Adipocyte (in vitro differentiated cells): ENCODE measurements around the gene LCA5L.
A peak's percentile ranks its signal among the peaks of the same experiment; 100 is the strongest.

Experiments used
- DNase-seq: peaks from one replicate; pipeline ENCODE4 v3.0.0-alpha.2; 2015; ENCODE audit warnings: low read depth
- H3K27me3 ChIP-seq: replicated peaks from 2 replicates; pipeline ENCODE4 v1.7.0; 2013; ENCODE audit warnings: mild to moderate bottlenecking, low read length, moderate library complexity; ENCODE audit not compliant: control insufficient read depth, insufficient read depth
- H3K36me3 ChIP-seq: 2 replicates; pipeline ENCODE4 v1.7.0; 2013; ENCODE audit warnings: low read length, mild to moderate bottlenecking, moderate library complexity; ENCODE audit not compliant: control insufficient read depth, insufficient read depth, severe bottlenecking
- H3K4me1 ChIP-seq: 2 replicates; pipeline ENCODE4 v1.7.0; 2013; ENCODE audit warnings: mild to moderate bottlenecking, low read length, moderate library complexity; ENCODE audit not compliant: control insufficient read depth, insufficient read depth
- H3K4me3 ChIP-seq: 2 replicates; pipeline ENCODE4 v1.7.0; 2013; ENCODE audit warnings: mild to moderate bottlenecking, low read length, moderate library complexity
- H3K9ac ChIP-seq: 2 replicates; pipeline ENCODE4 v1.7.0; 2013; ENCODE audit warnings: mild to moderate bottlenecking, low read length, moderate library complexity
- H3K9me3 ChIP-seq: 2 replicates; pipeline ENCODE4 v1.7.0; 2013; ENCODE audit warnings: mild to moderate bottlenecking, low read length, moderate library complexity; ENCODE audit not compliant: control insufficient read depth

The LCA5L gene

GRCh38 chr21:39366563-39366962 is 79.0 kb downstream of the LCA5L start:
- no peak for DNase-seq
- H3K9me3 ChIP-seq, result no peaks in the 10 kb centered on the region
- H3K36me3 ChIP-seq, result no peaks in the 10 kb centered on the region
- H3K4me1 ChIP-seq, result peaks cover 3% of the 10 kb centered on the region
- peaks cover 4% of the 10 kb centered on the region for H3K27me3 ChIP-seq
- H3K9ac ChIP-seq, result no peak overlapping the region
- no peak overlapping the region for H3K4me3 ChIP-seq

GRCh38 chr21:39364949-39365348 is 80.6 kb downstream of the LCA5L start:
- peak; percentile 47 for DNase-seq
- no peak overlapping the region for H3K4me3 ChIP-seq
- no peaks in the 10 kb centered on the region for H3K4me1 ChIP-seq
- H3K27me3 ChIP-seq, result peaks cover 12% of the 10 kb centered on the region
- no peaks in the 10 kb centered on the region for H3K9me3 ChIP-seq
- H3K36me3 ChIP-seq, result no peaks in the 10 kb centered on the region
- no peak overlapping the region for H3K9ac ChIP-seq

- peaks cover 12% of the 10 kb centered on the region for H3K27me3 ChIP-seq
- no peak overlapping the region for H3K9ac ChIP-seq
- H3K4me1 ChIP-seq, result no peaks in the 10 kb centered on the region
- peak; percentile 64 for DNase-seq
- no peaks in the 10 kb centered on the region for H3K36me3 ChIP-seq
- H3K9me3 ChIP-seq, result no peaks in the 10 kb centered on the region
- H3K4me3 ChIP-seq, result no peak overlapping the region
Measured at GRCh38 chr21:39363607-39364555, 81.7 kb downstream of the LCA5L start.

- Histone ChIP-seq H3K4me3 (no peak overlapping the region), H3K36me3 (no peaks in the 10 kb centered on the region), H3K27me3 (peaks cover 12% of the 10 kb centered on the region), H3K9me3 (no peaks in the 10 kb centered on the region), H3K9ac (no peak overlapping the region), H3K4me1 (no peaks in the 10 kb centered on the region)
- no peak for DNase-seq
Measured at GRCh38 chr21:39362733-39363132, 82.8 kb downstream of the LCA5L start.

DNA sequence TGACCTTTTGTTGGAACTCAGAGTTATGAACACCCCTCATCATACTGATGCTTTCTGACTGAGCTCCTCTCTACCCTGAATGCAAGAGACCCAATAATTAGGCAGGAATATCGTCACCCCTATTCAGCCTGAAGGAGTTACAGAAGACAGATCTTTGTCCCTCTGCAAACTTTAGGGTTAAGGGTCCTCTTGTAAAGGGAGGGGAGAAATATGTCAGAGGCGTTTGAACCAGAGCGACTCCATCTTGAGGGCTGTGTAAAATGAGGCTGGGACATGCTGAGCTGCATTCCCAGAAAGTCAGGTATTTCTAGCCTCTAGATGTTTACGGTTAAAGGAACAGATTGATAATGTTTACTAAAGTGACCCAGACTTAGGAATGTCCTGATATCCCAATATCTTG is 86.2 kb downstream of the LCA5L start:
- Histone ChIP-seq H3K27me3 (peaks cover 9% of the 10 kb centered on the region), H3K9me3 (no peaks in the 10 kb centered on the region), H3K4me1 (no peaks in the 10 kb centered on the region), H3K9ac (no peak overlapping the region), H3K36me3 (no peaks in the 10 kb centered on the region), H3K4me3 (no peak overlapping the region)
- DNase-seq, result no peak
